SKM-1 (cell line): Measurements from ENCODE around the gene OTUD1.

Experiments
- DNase-seq: peaks from one replicate; lab custom pipeline; 2025; ENCODE audit not compliant: unreplicated experiment; lab: John Stamatoyannopoulos, UW

OTUD1 gene

DNA sequence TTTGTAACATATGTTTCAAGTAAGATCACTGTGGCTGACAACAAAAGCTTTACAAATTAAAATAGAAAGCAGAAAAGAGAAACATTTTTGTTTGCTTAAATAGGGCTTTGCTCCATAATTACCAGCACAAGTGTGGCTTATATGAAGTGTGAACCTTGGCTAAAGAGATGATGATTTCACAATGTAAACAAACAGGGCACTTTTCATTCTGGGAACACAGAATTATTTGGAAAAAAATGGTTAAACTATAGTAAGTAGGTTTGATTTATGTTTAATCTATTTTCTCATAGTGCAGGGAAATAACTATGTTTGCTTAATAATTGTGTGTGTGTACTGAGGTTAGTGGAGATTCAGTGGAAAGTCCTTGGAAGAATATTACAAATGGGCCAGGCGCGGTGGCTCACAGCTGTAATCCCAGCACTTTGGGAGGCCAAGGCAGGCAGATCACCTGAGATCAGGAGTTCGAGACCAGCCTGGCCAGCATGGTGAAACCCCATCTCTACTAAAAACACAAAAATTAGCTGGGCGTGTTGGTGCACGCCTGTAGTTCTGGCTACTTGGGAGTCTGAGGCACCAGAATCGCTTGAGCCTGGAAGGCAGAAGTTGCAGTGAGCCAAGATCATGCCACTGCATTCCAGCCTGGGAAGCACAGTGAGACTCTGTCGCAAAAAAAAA lies 19.1 kb upstream of the OTUD1 start:
- no peak for DNase-seq

DNA sequence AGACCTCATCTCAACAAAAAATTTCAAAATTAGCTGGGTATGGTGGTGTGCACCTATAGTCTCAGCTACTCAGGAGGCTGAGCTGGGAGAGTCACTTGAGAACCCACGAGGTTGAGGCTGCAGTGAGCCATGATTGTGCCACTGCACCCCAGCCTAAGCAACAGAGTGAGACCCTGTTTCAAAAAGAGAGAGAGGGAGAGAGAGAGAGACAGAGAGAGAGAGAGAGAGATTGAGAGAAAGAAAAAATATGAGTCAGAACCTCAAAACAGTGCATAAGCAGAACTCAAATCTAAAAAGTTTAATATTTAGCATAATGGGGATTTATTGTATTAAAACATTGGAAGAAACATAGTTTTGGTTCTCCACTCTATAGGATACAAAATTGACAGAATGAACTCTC lies 17.5 kb upstream of the OTUD1 start:
- DNase-seq: no peak

DNA sequence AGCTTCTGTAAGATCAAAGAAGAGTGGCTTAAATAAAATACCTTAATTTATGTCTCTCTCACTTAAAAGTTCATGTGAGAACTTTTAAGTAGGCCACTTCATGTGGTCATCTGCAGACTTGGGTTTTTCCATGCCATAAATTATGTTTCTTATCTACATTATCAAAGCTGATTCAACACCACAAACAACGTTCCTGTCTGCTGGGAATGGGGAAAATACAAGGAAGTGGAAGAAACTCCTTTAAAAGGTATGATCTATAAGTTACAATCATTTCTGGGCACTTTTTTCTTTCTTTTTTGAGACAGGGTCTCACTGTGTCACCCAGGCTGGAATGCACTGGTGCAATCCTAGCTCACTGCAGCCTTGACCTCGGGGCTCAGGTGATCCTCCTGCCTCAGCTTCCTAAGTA lies 16.9 kb upstream of the OTUD1 start:
- DNase-seq: no peak

DNA sequence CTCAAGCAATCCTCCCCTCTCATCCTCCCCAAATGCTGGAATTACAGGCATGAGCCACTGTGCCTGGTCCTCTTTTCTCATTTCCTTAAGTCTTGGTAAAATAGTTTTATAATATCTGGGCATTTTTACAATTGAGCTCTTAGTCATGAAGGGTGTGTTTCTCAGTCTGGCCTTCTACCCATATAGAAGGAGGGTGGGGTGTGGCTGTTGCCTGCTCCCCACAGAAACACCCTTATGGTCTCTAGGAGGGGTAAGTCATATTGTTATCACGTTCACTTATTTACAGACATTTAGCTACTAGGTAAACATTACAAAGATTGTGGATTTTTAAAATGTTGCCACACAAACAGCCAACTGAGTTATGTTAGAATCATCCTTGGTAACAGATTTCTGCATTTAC lies 6.7 kb upstream of the OTUD1 start:
- DNase-seq: no peak

DNA sequence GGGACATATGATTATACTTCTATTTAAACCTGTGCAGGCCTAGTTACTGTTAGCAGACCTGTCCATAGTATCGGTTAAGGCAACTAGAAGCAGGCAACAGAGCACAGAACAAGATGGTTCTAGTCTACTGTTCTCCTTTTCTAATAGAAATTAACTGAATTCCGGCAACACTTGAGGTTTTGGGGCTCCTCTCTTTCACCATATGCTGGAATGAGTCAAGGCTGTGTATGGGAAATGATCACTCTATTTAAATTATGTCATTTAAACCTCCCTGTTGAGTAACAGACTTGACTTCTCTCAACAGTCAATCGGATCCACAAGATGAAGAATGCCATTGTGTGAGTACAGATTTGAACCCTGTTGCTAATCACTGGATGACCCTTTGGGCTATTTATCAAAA lies 6.2 kb upstream of the OTUD1 start:
- DNase-seq: peak; percentile 49

DNA sequence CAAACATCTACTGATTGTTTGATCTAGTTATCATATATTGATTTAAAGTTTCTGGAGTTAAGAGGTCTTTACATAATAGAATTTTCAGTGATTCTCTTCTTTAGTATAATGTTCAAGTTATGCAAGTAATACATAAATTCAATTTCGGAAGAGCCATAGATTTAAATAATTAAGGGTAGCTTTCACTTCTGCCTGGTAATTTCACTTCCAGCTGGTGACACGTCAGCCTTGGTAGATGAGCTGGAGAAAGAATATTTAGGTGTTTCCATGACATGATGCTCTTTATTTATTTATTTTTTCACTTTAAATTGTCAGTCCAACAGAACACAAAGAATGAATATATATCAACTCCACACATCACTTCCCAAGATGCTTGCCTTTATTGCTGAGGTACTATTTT lies 5.2 kb upstream of the OTUD1 start:
- no peak for DNase-seq

DNA sequence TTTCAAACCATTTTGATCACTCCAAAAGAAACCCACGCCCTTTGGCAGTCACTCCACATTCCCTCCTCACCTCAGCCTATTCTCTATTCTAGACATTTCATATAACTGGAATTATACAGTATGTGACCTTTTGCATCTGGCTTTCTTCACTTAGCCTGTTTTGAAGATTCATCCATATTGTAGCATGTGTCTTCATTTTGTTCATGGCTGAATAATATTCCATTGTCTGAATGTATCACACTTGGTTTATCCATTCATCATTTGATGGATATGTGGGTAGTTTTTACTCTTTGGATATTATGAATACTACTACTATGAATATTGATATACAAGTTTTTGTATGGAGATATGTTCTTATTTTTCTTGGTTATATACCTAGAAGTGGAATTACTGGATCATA lies 3.5 kb upstream of the OTUD1 start:
- no peak for DNase-seq

DNA sequence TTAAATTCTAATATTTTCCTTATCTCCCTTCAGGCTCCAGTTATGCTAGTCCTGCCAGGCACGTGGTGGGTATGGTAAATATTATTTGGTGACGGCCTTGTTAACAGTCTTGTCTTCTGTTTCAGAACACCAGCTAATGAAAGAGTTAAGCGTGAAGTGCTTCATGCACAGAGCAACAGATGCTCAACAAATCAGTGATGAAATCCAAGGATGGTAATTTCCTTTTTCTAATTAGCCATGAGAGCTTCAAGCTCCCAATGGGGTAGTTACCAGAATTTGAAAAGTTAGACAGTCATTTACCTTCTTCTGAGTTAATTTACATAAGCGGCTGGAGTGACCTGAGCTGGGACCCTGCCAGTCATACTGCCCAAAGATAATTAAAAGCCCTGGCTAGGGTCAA lies 1.9 kb upstream of the OTUD1 start:
- no peak for DNase-seq

DNA sequence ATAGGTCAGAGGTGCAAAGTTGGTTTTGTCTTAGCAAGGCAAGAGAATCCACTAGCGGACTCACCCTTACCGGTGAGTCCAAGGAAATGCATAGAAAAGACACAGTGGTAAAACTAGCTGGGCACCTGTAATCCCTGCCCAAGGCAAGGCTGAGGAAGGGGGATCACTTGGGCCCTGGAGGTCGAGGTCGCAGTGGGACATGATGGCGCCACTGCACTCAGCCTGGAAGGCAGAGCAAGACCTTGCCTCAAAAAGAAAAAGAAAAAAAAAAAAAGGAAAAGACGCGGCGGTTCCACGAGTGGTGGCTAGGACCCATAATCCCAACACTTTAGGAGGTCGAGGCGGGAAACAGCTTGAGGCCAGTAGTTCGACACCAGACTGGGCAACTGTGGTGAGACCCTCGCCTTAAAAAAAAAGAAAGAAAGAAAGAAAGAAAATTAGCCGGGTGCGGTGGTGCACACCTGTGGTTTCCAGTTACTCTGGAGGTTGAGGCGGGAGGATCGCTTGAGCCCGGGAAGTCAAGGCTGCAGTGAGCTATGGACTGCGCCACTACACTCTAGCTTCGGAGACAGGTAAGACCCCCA lies 820 bp upstream of the OTUD1 start:
- no peak for DNase-seq

DNA sequence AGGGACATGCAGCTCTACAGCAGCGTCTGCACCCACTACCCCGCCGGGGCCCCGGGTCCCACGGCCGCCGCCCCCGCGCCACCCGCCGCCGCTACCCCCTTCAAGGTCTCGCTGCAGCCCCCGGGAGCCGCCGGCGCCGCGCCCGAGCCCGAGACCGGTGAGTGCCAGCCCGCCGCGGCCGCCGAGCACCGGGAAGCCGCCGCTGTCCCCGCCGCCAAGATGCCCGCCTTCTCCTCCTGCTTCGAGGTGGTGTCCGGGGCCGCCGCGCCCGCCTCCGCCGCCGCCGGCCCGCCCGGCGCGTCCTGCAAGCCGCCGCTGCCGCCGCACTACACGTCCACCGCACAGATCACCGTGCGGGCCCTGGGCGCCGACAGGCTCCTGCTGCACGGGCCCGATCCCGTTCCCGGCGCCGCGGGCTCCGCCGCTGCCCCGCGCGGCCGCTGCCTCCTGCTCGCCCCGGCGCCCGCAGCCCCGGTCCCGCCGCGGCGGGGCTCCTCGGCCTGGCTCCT lies 631 bp downstream of the OTUD1 start:
- no peak for DNase-seq

DNA sequence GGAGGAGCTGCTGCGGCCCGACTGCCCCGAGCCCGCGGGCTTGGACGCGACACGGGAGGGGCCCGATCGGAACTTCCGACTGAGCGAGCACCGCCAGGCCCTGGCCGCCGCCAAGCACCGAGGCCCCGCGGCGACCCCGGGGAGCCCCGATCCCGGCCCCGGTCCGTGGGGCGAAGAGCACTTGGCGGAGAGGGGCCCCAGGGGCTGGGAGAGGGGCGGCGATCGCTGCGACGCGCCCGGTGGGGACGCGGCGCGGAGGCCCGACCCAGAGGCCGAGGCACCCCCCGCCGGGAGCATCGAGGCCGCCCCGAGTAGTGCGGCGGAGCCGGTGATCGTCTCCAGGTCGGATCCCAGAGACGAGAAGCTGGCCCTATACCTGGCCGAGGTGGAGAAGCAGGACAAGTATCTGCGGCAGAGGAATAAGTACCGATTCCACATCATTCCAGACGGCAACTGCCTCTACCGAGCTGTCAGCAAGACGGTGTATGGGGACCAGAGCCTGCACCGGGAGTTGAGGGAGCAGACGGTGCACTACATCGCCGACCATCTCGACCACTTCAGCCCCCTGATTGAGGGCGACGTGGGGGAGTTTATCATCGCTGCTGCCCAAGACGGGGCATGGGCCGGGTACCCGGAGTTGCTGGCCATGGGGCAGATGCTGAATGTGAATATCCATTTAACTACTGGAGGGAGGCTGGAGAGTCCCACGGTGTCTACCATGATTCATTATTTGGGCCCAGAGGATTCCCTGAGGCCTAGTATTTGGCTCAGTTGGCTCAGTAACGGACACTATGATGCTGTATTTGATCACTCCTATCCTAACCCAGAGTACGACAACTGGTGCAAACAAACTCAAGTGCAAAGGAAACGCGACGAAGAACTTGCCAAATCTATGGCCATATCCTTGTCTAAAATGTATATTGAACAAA lies 1.4 kb downstream of the OTUD1 start:
- DNase-seq: no peak

DNA sequence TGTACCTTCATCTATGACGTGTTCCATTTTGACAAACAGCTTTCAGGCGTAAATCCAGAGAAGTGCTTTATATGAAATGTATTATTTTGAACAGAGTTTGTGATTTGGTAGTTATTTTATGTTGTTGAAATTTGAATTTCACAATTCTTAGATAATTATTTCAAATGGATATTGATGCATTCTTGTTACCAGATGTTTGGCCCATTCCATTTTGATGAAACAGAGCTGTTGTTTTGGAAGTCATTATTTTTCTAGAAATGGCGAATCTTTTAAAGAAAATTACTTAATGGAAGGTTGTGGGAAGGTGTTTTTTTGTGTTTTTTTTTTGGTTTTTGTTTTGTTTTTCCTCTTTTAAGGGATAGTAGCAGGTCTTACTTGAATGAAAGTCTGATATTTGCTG lies 2.4 kb downstream of the OTUD1 start:
- no peak for DNase-seq

DNA sequence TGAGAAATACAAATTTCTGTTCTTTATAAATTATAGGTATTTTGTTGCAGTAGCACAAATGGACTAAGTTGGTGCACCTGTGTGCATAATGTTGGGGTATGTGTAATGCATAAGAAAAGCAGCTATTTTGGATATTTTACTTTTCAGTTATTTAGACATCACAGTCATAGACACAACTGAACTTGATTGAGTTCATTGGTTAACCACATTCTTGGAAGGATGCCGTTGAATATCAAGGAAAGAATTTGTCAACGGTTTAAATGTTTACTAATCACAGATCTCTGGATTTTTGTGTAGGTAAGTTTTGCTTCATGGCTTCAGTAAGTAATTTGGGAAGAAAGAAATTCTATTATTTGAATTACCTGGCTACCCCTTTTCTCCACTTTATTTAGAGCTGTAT lies 4.1 kb downstream of the OTUD1 start:
- no peak for DNase-seq

DNA sequence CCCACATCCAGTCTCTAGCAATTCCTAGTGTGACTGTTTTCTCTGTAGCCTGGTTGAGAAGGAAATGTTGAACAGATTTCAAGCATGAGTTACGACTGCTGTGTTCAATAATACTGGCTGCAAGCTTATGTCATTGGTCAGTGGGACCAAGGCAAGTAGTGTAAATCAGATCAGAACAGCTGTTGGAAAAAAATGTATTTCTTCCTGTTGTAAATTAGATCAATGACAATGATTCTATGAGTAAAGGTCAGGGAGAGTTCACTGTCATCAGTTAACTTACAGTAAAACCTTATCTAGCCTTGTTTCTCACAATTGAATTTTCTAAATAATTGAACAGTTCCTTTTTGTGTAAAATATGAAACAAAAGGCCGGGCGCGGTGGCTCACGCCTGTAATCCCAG lies 6.7 kb downstream of the OTUD1 start:
- DNase-seq: no peak

DNA sequence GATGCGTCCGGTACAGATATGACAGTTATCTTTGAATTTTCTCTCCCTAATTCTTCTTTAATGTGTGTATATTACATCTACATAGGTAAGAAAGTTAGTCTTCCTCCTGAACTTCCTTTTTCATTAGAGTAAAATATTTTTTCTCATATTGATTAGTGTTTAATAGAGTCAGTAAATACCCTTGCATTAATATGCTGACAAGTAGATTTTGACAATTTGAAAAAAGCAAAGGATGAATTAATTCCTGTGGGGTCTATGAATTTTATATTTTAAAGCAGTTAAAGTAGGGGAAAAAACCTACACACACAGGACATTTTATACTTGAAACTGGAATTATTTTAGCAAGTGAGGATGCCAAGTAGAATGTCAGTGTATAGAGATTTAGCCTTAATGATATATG lies 9.4 kb downstream of the OTUD1 start:
- no peak for DNase-seq

DNA sequence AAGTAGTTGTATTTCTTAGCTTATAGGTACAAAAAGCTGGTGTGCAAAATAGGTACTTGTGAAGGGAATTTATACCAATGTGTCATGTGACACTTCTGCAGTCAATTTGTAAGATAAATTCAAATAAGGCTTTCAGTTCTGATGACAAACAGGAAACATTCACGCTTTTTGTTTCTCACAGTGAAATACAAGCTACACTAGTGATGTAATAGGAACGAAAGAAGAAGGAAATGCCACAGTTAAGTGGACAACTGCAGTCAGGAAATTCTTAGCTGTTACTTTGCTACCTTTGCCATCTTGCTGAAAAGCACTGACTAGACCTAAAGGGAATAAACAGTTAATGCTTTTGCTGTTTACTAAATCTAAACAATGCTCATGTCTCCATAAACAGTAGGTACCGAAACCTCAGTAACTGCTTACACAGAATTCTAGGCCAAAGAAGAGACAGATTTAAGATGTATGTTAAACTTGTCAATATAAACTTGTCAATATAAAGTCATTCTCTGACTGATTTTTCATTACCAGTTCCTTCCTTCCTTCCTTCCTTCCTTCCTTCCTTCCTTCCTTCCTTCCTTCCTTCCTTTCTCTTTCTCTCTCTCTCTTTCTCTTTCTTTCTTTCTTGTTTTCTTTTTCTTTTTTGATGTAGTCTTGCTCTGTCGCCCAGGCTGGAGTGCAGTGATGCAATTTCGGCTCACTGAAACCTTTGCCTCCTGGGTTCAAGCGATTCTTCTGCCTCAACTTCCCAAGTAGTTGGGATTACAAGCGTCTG lies 10.1 kb downstream of the OTUD1 start:
- no peak for DNase-seq

DNA sequence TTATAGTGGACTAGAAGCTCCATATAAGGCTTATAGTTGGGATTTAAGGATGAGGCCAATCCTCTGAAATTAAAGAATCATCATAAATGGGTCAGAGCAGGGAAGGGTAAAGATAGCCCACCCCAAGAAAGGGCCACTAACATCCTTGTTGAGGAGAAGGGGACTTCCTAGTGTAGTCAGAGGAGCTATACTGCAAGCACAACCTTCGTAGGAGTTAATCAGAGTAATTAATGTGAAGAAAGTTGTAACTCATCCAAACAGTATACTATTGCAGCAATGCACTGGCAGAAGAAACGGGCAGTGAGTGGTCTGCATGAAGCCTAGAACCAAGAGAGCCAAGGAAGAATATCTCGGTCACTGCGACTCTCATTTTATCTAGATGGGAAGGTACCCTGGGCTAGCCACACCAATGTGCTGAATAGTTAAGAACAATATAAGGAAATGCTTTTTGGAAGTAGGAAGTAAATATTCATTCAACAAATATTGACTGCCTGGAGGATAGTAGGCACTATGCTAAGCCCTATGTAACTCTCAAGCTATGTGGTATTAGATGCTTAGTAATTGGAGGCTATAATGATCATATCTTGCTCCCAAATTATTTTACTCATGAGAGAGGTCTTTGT lies 13.3 kb downstream of the OTUD1 start:
- DNase-seq: no peak

DNA sequence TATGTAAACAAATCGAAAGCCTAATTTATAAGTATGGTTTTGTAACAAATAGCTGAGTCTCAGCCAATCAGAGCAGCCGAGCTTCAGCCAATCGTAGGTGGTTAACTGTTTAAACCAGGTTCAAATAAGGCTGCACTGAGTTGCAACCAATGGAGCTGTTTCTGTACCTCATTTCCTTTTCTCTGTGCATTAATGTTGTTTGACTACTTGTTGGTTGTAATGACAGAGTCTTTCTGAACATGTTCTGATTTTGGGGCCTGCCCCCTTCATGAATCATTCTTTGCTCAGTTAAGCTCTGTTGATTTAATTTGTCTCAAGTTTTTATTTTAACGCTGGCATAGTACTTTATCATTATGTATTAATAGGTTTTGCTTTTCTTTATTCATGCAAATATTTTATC lies 14.6 kb downstream of the OTUD1 start:
- DNase-seq: no peak

DNA sequence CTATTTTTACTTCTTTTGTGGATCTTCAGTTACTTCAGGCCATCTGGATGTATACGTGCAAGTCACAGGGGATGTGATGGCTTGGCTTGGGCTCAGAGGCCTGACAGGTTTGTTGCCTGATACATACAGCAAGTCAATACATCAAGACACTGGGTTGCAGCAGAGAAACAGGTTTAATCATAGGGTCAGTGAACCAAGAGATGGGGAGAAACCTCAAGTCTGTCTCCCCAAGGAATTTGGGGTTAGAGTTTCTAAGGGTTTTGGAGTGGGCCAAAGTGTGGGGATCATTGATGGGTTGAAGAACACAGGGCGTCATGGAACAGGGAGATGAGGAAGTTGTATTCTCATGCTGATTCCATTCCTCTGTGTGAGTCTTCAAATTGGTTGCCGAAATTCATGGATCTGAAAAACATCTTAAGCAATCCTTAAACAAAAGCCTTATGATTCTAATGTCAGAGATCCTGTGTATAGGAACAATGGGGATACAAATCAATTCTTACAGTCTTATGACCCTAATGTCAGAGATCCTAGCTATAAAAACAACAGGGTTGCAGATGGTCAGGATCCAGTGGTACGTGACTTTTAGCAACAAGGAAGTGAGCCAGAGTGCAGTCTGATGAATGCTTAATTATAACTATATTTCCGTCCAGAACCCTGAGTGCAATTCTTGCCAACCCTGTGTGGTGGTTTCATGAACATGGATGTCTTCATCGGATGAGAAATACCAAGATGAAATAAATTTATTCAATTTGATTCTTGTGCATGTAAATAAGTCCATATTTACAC lies 18.9 kb downstream of the OTUD1 start:
- DNase-seq: no peak

DNA sequence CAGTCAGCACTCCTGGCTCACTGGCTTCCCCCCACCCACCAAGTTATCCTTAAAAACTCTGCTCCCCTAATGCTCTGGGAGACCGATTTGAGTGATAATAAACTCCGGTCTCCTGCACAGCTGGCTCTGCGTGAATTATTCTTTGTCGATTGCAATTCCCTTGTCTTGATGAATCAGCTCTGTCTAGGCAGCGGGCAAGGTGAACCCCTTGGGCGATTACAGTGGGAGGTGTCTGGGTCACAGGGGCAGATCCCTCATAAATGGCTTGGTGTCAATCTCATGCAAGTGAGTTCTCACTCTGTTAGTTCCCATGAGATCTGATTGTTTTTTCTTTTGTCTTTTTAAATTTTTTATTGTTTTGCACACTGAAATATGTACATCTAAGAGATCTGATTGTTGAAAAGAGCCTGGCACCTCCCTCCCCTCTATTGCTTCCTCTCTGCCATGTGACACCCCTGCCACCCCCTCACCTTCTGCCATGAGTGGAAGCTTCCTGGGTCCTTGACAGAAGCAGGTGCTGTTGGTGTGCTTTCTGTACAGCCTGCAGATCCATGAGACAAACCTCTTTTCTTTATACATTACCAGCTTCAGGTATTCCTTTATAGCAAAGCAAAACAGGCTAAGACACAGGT lies 20.5 kb downstream of the OTUD1 start:
- DNase-seq: no peak
